ENCODE data around the gene BRIP1. TPM values are rescaled to one million over a fixed set of nuclear protein-coding genes. Genes with fewer than 3 reads are reported as not detected.
"Not testable (repeated sequence)": the region's sequence is repeated elsewhere in the genome, so short reads cannot be mapped to it uniquely, and the experiment has no call there.

Gene BRIP1
- 3.3 TPM for total RNA-seq

GRCh38 chr17:61862975-61863800, at the start of gene BRIP1:
BRIP1 (minus strand) TSS chr17:61863528; CDS start chr17:61861539, 1,989 bp downstream.
- no peaks in the 10 kb centered on the region for H3K27me3 ChIP-seq (ENCODE audit: insufficient read depth, low read length)
- H3K4me1 ChIP-seq (ENCODE audit: insufficient read depth, low read length), result peaks cover 15% of the 10 kb centered on the region
- H3K4me3 ChIP-seq (ENCODE audit: low read length), result peak within 1 kb of the TSS; percentile 82
- H3K9me3 ChIP-seq (ENCODE audit: low read depth, low read length), result no peaks in the 10 kb centered on the region

DNA sequence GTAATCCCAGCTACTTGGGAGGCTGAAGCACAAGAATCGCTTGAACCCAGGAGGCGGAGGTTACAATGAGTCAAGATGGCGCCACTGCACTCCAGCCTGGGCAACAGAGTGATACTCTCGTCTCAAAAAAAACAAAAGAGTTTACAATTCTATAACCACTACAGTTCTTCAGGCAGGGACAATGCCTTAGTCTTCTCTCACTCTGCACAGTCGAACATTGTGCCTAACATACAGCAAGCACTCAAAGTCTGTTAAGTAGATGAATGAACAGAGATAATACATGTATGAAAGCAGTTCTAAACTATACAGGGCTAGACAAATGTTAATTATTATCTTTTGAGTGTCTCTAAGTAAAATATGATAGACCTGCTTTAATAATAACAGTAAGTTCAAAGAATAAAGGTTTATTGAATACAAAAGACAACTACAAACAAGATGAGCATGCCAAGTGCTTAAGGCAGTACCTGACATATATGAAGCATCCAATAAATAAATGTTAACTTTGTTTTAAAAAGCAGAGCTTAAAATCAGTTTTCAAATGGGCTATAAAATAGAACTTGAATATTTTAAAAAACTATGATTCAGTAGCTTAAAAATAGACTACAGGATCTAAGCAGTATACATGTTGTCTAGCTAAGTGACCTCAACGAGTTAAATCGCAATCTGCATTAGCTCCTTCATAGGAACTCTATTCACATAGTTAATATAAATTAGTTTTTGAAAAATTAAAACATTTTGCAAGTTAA, 45.1 kb upstream of the BRIP1 start:
- no peaks in the 10 kb centered on the region for H3K4me1 ChIP-seq (ENCODE audit: insufficient read depth, low read length)
- no peaks in the 10 kb centered on the region for H3K9me3 ChIP-seq (ENCODE audit: low read depth, low read length)
- no peaks in the 10 kb centered on the region for H3K27me3 ChIP-seq (ENCODE audit: insufficient read depth, low read length)
- H3K4me3 ChIP-seq (ENCODE audit: low read length), result no peak overlapping the region

DNA sequence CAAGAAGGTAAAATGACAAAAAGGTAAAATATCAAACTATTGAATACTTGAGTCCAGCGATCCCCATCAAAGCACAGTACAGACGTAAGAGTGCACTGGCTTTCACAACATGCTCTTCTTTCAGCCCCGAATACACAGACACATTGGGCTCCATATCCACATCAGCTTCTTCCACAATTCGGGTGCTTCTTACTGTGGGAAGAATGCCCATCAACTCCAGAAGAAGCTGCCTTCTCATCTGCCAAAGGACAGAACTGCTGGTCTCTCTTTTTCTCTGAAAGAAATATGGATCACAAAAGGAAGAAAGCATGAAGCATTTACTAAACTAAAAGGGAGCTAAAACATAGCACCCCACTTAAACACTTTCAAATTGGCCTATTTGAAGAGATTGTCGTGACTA, 44.0 kb upstream of the BRIP1 start:
- Histone ChIP-seq H3K4me1 (ENCODE audit: insufficient read depth, low read length) (no peaks in the 10 kb centered on the region), H3K9me3 (ENCODE audit: low read depth, low read length) (no peaks in the 10 kb centered on the region), H3K27me3 (ENCODE audit: insufficient read depth, low read length) (no peaks in the 10 kb centered on the region), H3K4me3 (ENCODE audit: low read length) (no peak overlapping the region)

- no peaks in the 10 kb centered on the region for H3K4me1 ChIP-seq (ENCODE audit: insufficient read depth, low read length)
- no peaks in the 10 kb centered on the region for H3K27me3 ChIP-seq (ENCODE audit: insufficient read depth, low read length)
- H3K9me3 ChIP-seq (ENCODE audit: low read depth, low read length), result no peaks in the 10 kb centered on the region
- no peak overlapping the region for H3K4me3 ChIP-seq (ENCODE audit: low read length)
Measured at GRCh38 chr17:61904094-61904710, 40.9 kb upstream of the BRIP1 start.

- Histone ChIP-seq H3K4me3 (ENCODE audit: low read length) (no peak overlapping the region), H3K9me3 (ENCODE audit: low read depth, low read length) (no peaks in the 10 kb centered on the region), H3K27me3 (ENCODE audit: insufficient read depth, low read length) (no peaks in the 10 kb centered on the region), H3K4me1 (ENCODE audit: insufficient read depth, low read length) (no peaks in the 10 kb centered on the region)
Measured at GRCh38 chr17:61903251-61903650, 39.9 kb upstream of the BRIP1 start.

DNA sequence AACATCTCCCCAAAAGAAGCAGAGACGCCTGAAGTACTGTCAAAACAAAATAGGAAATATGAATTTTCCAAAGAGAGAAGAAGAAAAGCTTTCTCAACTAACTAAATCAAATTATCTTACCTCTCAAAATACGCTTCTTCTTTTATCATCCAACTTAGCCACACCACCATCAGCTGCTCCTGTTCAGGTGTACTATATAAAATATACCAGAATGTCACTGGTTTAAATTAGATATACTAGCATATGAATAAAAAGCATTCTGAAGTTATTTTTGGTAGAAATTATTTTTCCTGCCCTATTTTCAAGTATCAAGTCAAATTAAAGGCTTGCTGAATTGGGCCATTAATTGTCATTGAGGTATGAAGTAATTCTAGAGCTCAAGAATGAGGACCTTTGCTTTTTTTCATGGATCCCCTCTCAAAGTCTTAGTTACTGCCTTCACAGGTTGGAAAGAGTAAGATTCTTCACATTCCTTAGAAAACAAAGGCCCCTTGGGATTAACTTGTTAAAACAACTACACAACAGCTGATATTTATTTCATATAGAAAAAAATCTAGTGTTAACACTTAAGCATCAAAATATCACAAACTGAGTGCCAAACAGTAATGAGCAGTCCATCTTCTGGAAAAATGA, 34.3 kb upstream of the BRIP1 start:
- no peaks in the 10 kb centered on the region for H3K27me3 ChIP-seq (ENCODE audit: insufficient read depth, low read length)
- no peaks in the 10 kb centered on the region for H3K4me1 ChIP-seq (ENCODE audit: insufficient read depth, low read length)
- no peak overlapping the region for H3K4me3 ChIP-seq (ENCODE audit: low read length)
- no peaks in the 10 kb centered on the region for H3K9me3 ChIP-seq (ENCODE audit: low read depth, low read length)

- Histone ChIP-seq H3K4me1 (ENCODE audit: insufficient read depth, low read length) (no peaks in the 10 kb centered on the region), H3K27me3 (ENCODE audit: insufficient read depth, low read length) (no peaks in the 10 kb centered on the region), H3K4me3 (ENCODE audit: low read length) (no peak overlapping the region), H3K9me3 (ENCODE audit: low read depth, low read length) (no peaks in the 10 kb centered on the region)
Measured at GRCh38 chr17:61895391-61895790, 32.1 kb upstream of the BRIP1 start.

DNA sequence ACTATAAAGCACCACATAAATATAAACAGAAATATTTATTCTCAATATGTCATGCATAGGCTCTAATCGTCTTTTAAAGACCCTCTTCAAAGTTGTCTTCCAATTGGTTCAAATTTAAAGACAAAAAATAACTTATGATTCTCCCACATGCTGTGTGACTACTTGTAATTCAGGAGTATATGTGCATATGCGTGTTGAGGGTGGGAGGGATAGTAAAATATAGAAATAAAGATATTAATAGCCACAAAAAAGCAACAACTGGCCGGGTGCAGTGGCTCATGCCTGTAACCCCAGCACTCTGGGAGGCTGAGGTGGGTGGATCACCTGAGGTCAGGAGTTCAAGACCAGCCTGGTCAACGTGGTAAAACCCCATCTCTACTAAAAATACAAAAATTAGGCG, 31.0 kb upstream of the BRIP1 start:
- not testable (repeated sequence) for H3K4me3 ChIP-seq (ENCODE audit: low read length); H3K27me3 ChIP-seq (ENCODE audit: insufficient read depth, low read length); H3K4me1 ChIP-seq (ENCODE audit: insufficient read depth, low read length); H3K9me3 ChIP-seq (ENCODE audit: low read depth, low read length)

- H3K4me3 ChIP-seq (ENCODE audit: low read length); H3K4me1 ChIP-seq (ENCODE audit: insufficient read depth, low read length); H3K9me3 ChIP-seq (ENCODE audit: low read depth, low read length); H3K27me3 ChIP-seq (ENCODE audit: insufficient read depth, low read length): not testable (repeated sequence)
Measured at GRCh38 chr17:61887733-61888132, 24.4 kb upstream of the BRIP1 start.

GRCh38 chr17:61885865-61886264, 22.5 kb upstream of the BRIP1 start:
- not testable (repeated sequence) for H3K9me3 ChIP-seq (ENCODE audit: low read depth, low read length); H3K4me1 ChIP-seq (ENCODE audit: insufficient read depth, low read length); H3K27me3 ChIP-seq (ENCODE audit: insufficient read depth, low read length); H3K4me3 ChIP-seq (ENCODE audit: low read length)

- Histone ChIP-seq H3K9me3 (ENCODE audit: low read depth, low read length) (no peaks in the 10 kb centered on the region), H3K4me1 (ENCODE audit: insufficient read depth, low read length) (no peaks in the 10 kb centered on the region), H3K27me3 (ENCODE audit: insufficient read depth, low read length) (no peaks in the 10 kb centered on the region), H3K4me3 (ENCODE audit: low read length) (no peak overlapping the region)
Measured at GRCh38 chr17:61884864-61885263, 21.5 kb upstream of the BRIP1 start.

- Histone ChIP-seq H3K27me3 (ENCODE audit: insufficient read depth, low read length) (no peaks in the 10 kb centered on the region), H3K9me3 (ENCODE audit: low read depth, low read length) (no peaks in the 10 kb centered on the region), H3K4me1 (ENCODE audit: insufficient read depth, low read length) (no peaks in the 10 kb centered on the region), H3K4me3 (ENCODE audit: low read length) (no peak overlapping the region)
Measured at GRCh38 chr17:61880589-61881102, 17.3 kb upstream of the BRIP1 start.

GRCh38 chr17:61878984-61879612, 15.8 kb upstream of the BRIP1 start:
- no peaks in the 10 kb centered on the region for H3K4me1 ChIP-seq (ENCODE audit: insufficient read depth, low read length)
- H3K4me3 ChIP-seq (ENCODE audit: low read length), result no peak overlapping the region
- no peaks in the 10 kb centered on the region for H3K9me3 ChIP-seq (ENCODE audit: low read depth, low read length)
- H3K27me3 ChIP-seq (ENCODE audit: insufficient read depth, low read length), result no peaks in the 10 kb centered on the region

DNA sequence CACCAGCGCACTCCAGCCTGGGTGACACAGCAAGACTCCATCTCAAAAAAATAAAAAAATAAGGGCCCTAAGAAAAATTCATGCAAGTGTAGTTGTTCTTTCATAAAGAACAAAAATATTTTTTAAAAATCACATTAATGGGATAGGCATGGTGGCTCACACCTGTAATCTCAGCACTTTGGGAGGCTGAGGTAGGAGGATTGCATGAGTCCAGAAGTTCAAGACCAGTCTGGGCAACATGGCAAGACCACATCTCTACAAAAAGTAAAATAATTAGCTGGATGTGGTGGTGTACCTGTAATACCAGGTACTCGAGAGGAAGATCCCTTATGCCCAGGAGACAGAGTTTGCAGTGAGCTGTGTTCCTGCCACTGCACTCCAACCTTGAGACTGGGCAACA, 15.2 kb upstream of the BRIP1 start:
- H3K4me1 ChIP-seq (ENCODE audit: insufficient read depth, low read length), result no peaks in the 10 kb centered on the region
- H3K4me3 ChIP-seq (ENCODE audit: low read length), result no peak overlapping the region
- H3K9me3 ChIP-seq (ENCODE audit: low read depth, low read length), result no peaks in the 10 kb centered on the region
- no peaks in the 10 kb centered on the region for H3K27me3 ChIP-seq (ENCODE audit: insufficient read depth, low read length)
